GM18526 (cell line): ENCODE results near the gene ABCB6.

Source experiments
- POLR2A ChIP-seq: IDR thresholded peaks from 3 replicates; pipeline ENCODE4 v1.6.1; 2011; ENCODE audit not compliant: insufficient read length; ENCODE audit errors: extremely low read depth

Gene ABCB6

DNA sequence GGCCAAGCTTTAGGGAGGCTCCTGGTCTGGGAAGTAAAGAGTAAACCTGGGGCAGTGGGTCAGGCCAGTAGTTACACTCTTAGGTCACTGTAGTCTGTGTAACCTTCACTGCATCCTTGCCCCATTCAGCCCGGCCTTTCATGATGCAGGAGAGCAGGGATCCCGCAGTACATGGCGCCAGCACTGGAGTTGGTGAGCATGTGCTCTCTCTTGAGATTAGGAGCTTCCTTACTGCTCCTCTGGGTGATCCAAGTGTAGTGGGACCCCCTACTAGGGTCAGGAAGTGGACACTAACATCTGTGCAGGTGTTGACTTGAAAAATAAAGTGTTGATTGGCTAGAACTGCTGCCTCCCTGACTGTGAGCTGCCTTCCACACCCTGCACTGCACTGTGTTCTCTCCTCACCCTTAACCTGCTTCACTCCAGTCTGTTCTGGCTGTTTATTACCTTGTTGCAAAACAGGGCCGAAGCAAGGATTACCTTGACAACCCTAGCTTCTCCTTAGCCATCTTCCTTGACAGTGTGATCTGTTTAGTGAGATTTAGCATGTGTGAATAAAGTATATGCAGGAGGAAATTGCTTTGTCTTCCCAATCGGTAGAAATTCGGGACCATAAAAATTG lies 35.5 kb downstream of the ABCB6 start:
- TF ChIP-seq POLR2A = no peak

DNA sequence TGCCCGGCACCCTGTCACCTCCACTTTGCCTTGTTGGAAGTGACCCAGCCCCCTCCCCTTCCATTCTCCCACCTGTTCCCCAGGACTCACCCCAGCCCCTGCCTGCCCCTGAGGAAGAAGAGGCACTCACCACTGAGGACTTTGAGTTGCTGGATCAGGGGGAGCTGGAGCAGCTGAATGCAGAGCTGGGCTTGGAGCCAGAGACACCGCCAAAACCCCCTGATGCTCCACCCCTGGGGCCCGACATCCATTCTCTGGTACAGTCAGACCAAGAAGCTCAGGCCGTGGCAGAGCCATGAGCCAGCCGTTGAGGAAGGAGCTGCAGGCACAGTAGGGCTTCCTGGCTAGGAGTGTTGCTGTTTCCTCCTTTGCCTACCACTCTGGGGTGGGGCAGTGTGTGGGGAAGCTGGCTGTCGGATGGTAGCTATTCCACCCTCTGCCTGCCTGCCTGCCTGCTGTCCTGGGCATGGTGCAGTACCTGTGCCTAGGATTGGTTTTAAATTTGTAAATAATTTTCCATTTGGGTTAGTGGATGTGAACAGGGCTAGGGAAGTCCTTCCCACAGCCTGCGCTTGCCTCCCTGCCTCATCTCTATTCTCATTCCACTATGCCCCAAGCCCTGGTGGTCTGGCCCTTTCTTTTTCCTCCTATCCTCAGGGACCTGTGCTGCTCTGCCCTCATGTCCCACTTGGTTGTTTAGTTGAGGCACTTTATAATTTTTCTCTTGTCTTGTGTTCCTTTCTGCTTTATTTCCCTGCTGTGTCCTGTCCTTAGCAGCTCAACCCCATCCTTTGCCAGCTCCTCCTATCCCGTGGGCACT lies 36.2 kb downstream of the ABCB6 start:
- no peak for TF ChIP-seq POLR2A

DNA sequence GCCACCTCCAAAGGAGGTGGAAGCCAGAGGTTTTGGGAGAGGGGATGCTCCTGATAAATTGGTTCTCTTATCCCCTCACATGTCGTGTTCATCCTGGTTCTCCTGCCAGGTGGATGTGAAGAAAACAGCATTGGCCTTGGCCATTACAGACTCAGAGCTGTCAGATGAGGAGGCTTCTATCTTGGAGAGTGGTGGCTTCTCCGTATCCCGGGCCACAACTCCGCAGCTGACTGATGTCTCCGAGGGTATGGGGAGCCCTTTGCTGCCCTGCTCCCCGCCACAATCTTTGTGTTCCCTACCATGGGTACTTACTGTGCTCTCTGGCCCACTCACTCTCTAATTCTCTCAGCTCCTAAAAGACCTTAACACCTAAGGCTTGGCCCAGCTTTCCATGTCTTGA lies 37.2 kb downstream of the ABCB6 start:
- no peak for TF ChIP-seq POLR2A

DNA sequence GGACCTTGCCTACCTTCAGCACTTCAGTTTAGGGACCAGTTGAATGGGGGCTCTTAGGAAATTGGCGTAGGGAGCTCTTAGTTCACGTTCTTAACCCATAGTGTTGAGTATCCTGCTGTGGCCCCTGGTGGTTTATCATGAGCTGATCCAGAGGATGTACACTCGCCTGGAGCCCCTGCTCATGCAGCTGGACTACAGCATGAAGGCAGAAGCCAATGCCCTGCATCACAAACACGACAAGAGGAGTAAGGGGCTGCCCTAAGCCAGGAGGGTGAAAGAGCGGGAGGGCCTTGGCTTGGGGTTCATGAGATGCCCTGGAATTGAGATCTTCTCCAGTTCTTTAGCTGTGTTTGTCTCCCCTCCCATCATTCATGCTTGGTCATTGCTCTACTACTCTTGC lies 37.8 kb downstream of the ABCB6 start:
- TF ChIP-seq POLR2A = no peak

DNA sequence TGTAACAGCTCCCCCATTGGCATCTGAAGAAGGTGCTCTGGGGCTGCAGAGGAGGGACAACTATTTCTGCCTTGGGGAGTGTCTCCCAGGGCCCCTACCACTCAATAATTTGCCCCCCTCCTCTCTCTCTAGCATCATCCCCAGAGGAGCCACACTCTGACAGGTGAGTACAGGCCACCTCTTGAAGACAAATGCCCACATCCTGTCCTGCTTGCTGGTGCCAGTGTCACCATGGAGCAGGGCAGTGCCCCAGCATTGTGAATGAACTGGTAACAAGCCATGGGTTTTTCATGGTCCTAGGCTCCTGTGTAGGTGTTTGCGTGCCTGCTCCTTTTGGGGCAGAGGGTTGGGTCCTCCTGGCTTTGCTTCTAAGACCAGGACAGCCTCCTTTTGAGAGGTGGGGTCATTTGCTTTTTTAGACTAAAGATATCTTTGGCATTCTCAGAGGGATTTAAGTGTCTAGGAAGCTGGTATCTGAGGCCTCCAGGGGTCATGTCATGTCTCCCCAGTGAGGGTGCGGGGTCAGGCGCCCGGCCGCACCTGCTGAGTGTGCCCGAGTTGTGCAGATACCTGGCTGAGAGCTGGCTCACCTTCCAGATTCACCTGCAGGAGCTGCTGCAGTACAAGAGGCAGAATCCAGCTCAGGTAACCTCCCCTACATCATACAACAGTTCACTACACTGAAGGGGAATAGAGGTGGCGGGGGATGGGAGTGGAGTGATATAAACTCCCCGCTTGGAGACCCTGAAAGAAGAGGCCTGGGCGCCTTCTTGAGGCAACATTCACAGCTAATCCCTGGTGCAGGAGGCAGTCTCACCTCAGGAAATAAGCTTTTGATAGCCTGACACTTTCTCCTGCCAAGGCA lies 38.9 kb downstream of the ABCB6 start:
- TF ChIP-seq POLR2A = no peak

DNA sequence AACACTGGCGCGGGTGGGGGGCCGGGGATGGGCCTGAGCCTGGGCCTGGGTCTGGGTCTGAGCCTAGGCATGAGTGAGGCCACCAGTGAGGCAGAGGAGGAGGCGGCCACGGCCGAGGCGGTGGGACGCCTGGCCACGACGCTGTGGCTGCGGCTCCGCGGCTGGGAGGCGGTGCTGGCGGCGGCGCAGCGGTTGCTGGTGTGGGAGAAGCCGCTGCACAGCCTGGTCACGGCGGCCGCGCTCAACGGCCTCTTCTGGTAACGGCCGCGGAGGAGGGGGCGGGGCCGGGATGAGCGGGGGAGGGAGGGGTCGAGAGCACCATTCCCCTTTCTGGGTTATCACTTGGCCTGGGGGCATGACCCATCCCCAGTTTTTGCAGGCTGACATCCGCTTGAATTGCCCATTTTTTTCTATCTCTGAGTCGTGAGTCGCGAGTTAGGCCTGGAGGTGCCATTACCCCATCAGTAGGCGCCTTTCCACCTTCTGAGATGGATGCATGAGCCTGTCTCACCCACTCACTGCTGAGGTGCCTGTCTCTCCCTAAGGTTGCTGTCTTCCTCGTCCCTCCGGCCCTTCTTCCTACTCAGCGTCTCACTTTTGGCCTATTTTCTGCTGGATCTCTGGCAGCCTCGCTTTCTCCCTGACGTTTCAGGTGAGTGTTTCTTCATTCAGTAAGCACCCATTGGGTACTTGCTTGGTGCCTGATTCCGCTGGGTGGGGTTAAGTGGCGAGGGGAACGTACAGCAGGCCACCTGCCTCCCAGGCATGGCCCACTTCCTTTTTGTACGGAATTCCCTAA lies 40.2 kb downstream of the ABCB6 start:
- no peak for TF ChIP-seq POLR2A

DNA sequence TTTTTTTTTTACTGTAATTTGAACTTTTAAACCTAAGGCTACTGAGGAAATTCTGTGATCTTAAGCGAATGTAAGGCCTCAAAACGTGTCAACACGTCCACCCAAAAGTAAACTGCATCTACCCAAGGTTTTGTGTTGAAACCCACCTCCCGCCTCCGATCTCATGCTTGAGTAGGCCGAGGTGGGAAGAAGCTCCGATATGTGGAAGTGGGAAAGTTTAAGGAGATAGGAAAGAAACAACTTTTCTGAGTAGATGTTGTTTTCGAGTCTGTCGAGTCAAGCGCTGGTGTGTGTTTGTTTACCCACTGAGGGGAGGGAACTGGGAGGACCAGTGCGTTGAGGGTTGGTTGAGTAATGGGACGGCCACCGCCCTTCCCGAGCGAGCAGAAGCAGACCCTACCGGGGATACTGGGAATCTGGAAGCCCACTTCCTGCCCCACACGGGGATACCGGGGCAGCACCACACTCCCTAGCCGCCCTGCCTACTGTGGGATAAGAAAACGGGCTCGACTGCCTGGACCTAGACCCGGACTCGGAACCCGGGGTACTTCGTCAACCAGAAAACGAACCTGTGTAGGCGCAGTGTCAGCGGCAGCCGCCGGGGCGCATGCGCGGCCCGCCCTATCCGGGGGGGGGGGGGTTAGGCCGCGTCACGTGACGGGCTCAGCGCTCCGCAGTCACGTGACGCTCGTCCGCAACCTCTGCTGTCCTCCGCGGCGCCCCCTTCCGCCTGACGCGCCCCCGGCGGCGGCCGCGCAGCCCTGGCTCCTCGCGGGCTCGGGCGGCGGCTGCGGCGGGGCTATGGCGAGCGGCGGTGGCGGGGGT lies 41.0 kb downstream of the ABCB6 start, which contains the start of gene RETREG2:
TSS of gene RETREG2 (plus strand) at position 724 of the 825 bp plus-strand sequence. CDS start at position 802, 78 bp downstream.
- peak; percentile 92 for TF ChIP-seq POLR2A

DNA sequence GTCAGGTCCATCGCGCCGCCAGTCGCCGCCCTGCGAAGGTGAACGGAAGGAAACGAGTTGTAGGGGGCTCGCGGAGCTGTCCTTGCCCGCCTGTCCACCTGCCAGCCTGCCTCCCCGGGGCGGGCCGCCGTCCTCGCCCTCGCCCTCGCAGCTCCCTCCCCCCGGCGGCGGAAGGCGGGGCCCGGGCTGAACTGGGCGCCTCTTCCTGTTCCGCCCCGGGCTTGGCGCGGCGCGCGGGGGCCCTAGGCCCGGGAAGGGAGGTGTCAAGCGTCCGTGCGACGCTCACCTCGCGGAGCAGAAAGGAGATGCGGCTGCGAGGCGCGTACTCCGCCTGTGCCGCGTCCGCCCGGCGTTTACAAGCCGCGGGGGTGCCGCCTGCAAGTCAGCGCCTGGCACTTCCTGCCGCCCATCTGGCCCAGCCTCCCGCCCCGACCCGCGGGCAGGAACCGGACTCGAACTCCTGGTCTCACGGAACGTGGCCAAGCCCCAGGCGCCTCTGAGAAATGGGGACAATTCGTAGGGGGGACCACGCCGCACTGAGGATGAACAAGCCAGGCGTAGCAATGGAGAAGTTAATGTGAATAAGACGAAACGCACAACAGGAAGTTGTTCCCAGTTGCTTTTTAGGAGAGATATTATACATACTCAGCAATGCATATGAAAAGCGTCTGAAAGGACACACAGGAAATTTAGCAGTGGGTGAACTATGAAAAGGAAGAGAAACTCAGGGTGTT lies 41.8 kb downstream of the ABCB6 start, which contains the start of gene CNPPD1:
TSS of gene CNPPD1 (minus strand) at position 108 of the 734 bp plus-strand sequence. CDS start at position 11, 97 bp downstream.
- peak; percentile 87 for TF ChIP-seq POLR2A

DNA sequence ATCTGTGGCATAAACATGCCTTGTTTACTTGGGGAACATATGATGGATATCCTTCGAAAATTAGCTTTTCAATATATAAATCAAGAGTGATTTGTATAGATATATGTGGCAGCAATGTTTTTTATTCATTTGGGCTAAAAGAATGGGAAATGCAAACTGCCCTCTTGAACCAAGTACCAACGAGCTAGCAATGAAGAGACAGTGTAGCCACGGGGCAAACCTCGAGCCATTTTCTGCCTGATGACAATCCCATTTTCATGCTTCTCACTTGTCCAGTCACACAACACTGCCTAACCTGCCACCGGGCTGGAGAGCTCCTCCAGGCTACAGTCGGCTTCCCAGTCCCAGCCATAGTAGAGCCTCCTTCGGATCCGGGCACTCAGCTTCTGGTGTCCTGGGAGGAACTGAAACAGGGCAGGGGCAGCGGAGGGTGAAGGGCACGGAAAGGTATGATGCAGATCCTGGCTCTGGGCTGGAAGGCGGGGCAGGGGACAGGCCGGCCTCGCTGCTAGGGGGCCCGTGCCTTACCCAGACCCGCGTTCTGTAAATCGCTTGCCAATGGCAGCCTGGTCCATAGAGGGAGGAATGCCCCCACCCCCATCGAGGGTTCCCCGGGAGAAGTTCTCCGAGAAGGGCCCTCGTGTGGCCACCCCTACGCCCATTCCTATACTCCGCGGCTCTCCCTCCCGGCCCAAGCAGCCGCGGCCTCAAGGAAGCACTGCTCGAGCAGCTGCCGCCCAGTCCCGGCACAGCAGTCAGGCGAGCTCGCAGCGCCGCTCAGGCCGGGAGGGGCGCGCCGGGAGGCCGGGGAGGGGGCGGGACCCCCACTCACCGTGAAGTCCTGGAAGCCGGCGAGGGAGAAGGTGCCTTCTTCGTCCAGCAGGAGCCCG lies 42.6 kb downstream of the ABCB6 start:
- no peak for TF ChIP-seq POLR2A

DNA sequence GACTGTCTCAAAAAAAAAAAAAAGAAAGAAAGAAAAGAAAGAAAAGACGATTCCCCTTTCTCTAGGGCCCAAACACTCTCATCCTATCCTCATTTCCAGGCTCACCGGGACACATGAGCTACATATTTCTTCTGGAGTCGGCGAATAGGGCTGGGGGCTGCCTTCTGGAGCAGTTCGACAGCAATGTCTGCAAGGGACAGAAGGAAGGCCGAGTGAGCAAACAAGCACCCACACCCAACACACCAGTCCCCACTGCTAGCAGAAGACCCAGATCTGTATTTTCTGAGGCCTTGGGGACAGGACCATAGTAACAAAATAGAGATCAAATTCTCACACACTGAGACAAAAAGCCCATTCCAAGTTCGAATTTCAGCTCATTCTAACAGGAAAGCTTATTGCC lies 43.3 kb downstream of the ABCB6 start:
- no peak for TF ChIP-seq POLR2A

DNA sequence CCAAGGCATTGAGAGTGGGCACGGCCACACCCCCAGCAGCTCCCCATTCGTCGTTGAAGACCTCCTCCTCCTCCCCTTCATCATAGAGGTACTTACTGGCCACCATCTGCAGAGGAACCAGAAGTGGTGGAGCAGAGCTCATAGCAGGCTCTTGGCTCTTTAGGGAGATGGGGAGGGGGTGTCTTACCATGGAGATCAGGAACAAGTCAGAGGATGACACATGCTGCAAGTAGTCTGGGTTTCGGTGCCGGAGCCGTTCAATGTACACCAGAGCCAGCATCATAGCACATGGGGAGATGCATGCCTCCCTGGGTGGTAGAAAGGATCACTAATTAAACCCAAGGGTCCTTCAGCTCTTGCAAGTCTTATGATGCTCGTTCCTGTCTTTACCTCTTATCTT lies 44.0 kb downstream of the ABCB6 start:
- no peak for TF ChIP-seq POLR2A

DNA sequence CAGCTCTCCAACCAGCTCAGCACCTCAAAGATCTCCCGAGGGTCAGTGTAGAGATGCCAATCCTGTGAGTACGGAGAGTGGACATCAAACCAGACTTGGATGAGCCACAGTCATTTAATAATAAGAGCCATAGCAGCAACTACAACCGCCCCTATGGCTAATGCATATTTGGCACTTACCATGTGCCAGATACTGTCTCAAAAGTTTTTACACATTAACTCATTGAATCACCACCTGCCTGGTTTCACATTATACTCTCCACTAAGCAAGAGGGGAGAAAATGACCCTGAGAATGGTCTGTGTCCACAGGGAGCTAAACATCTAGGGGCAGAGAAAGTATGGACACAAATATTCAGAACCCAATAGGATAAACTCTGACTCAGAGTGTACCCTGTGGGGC lies 44.6 kb downstream of the ABCB6 start:
- TF ChIP-seq POLR2A = no peak
